Activated CD8-positive, alpha-beta memory T cell treated with anti-CD3 and anti-CD28 coated beads, Interleukin-2, amount 50 U/mL, for 1 hour (primary cell): ENCODE data around the gene ZNF358.
"Not testable (repeated sequence)": the region's sequence is repeated elsewhere in the genome, so short reads cannot be mapped to it uniquely, and the experiment has no call there.

Source experiments
- DNase-seq: peaks from one replicate; pipeline ENCODE4 v3.0.0-alpha.2; 2020; ENCODE audit errors: extremely low read depth

The ZNF358 gene

DNA sequence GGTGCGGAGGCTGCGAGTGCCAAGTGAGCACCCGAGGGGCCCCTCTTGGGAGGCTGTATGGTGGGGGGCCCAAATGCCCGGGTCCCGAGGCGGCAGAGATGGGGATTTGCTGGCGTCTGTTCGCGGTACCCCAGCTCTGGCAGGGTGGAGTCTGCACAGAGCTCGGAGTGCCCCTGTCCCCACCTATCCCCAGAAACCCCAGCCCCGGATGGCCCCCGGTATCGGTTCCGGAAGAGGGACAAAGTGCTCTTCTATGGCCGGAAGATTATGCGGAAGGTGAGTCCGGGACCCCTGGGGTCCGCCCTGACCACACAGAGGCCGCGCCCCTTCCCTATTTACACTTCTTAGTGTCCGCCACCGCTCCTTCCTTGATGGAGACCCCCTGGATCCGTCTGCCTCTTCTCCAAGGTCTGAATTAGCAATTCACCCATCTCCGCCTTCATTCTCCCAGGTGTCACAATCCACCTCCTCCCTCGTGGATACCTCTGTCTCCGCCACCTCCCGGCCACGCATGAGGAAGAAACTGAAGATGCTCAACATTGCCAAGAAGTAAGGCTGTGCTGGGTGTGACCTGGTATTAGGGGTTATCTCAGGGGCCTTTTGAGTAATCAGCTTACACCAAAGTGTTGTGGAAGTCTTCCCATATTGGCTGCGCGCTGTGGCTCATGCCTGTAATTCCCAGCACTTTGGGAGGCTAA, 20.2 kb downstream of the ZNF358 start:
- no peak for DNase-seq

DNA sequence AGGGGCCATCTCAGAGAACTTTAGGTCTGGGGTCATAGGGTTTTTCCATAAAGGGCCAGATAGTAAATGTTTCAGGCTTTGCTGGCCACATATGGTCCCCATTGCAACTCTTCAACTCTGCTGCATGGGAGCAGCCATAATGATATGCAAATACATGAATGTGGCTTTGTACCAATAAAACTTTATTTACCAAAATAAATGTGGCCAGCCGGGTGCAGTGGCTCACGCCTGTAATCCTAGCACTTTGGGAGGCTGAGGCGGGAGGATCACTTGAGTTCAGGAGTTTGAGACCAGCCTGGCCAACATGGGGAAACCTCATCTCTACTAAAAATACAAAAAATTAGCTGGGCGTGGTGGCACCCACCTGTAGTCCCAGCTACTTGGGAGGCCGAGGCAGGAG, 23.1 kb downstream of the ZNF358 start:
- DNase-seq = not testable (repeated sequence)

DNA sequence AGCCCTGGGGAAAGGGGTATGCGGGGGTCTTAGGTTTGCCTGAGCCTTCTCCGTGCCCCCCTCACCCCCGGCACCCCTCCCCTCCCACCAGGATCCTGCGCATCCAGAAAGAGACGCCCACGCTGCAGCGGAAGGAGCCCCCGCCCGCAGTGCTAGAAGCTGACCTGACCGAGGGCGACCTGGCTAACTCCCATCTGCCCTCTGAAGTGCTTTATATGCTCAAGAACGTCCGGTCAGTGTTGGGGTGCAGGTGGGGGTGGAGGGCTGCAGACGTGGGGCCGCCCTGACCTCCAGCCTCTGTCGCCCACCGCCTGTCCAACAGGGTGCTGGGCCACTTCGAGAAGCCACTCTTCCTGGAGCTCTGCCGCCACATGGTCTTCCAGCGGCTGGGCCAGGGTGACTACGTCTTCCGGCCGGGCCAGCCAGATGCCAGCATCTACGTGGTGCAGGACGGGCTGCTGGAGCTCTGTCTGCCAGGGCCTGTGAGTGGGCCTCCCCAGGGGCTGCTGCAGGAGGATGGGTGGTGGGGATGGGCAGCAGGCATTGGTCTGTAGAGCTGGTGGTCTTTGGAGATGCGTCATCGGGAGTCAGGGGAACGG, 24.0 kb downstream of the ZNF358 start:
- no peak for DNase-seq

DNA sequence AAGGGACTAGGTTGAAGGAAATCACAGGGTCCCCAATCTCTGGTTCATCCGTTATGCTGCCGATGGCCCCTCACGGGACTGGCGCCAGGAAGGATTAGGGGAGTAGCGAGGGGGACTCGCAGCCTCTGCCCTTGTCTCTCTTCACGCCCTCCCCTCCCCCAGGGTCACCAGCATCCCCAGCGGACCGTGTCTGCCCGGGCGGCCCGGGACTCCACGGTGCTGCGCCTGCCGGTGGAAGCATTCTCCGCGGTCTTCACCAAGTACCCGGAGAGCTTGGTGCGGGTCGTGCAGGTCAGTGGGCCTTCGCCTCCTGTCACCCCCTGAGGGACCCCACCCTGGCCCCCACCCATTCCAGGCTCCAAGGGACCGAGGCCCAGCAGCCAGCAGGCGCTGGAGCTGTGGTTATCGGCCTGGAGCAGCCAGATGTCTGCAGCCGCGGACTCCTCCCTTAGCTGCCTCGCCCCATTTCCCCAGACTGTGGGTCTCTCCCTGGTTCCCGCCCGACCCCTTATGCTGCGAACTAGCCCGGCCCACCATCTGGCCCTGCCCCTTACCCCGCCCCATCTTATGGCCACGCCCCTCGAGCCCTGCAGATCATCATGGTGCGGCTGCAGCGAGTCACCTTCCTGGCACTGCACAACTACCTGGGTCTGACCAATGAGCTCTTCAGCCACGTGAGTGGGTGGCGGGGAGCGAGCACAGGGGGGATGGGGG, 25.0 kb downstream of the ZNF358 start:
- DNase-seq = no peak

DNA sequence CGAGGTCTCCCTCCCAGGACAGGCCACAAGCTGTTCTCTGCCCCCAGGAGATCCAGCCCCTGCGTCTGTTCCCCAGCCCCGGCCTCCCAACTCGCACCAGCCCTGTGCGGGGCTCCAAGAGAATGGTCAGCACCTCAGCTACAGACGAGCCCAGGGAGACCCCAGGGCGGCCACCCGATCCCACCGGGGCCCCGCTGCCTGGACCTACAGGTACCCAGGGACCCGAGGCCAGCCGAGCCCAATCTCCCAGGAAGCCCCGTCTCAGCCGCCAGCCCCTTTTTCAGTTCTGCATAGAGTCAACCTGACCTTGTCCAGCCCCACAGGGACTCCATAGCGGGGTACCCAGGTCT, 25.5 kb downstream of the ZNF358 start:
- DNase-seq = no peak

DNA sequence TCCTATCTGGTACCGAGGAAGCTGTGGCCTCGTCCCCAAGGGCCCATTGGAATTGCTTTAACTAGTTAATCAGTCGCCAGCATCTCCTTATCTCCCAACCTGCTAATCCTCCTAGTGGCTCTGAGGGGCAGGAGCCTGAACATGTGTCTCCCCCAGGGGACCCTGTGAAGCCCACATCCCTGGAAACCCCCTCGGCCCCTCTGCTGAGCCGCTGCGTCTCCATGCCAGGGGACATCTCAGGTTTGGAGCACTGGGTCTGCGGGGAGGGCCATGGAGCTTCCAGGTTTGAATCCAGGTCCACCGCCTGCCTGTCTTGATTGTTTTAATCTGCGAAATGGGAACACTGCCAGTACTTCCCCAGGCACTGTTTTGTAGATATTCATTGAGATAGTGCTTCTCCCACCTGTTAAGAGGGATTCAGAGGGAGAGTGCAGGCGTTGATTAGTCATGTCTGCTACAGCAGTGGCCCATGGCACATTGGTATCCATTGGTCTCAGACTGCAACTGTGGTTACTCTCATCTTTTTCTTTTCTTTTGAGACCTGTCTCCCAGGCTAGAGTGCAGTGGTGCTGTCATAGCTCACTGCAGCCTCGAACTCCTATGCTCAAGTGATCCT, 26.0 kb downstream of the ZNF358 start:
- DNase-seq = no peak

DNA sequence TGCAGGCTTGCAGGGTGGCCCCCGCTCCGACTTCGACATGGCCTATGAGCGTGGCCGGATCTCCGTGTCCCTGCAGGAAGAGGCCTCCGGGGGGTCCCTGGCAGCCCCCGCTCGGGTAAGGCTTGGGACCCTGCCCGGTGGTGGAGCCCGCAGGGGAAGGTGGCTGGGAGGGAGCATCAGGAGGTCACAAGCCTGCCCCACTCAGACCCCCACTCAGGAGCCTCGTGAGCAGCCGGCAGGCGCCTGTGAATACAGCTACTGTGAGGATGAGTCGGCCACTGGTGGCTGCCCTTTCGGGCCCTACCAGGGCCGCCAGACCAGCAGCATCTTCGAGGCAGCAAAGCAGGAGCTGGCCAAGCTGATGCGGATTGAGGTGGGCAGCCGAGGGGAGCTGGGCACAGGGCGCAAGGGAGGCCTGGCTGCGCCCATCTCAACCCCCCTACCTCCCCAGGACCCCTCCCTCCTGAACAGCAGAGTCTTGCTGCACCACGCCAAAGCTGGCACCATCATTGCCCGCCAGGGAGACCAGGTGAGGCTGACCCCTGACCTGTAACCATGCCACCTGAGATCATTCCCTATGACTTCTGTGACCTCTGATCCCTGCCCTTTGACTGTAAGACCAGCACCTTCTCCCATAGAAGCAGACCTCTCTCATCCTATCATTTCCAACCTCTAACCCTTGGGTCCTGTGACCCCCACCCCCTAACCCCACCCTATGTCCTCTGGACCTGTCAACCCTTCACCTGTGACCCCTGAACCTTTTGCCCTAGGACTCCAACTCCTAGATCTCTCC, 26.8 kb downstream of the ZNF358 start:
- DNase-seq = no peak

DNA sequence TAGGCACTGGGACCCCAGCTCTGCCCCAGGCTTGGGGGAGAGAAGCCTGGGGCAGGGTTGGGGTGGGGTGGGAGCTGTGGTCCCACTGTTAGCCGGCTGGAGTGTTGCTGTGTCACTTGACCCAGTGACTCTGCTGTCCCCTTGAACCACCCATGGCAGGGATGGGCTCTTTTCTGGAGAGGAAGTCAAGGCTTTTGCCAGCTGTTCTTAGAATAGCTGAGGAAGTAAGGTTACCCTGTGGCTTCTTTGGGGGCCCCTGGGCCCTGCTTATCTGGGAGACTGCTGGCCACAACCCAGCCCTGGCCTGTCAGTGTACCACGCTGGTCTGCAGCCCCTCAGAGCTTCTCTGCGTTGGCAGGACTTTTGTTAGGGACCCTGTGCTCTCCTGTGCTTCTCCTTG, 28.7 kb downstream of the ZNF358 start:
- DNase-seq = no peak

DNA sequence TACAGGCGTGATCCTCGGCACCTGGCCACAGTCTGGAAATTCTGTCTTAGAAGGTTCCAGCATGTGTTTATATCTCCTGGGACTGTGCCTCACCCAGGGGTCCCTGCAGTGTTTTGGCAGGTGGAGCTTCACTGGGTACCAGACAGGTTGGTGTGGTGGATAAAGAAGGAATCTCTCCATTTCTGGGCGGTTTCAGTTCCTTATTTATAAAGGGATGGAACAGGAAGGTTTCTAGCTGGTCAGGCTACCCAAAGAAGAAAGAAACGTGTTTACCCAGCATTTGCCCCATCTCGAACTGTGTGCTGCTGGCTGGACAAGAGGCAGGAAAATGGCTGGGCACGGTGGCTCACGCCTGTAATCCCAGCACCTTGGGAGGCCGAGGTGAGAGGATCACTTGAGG, 29.4 kb downstream of the ZNF358 start:
- DNase-seq = no peak

DNA sequence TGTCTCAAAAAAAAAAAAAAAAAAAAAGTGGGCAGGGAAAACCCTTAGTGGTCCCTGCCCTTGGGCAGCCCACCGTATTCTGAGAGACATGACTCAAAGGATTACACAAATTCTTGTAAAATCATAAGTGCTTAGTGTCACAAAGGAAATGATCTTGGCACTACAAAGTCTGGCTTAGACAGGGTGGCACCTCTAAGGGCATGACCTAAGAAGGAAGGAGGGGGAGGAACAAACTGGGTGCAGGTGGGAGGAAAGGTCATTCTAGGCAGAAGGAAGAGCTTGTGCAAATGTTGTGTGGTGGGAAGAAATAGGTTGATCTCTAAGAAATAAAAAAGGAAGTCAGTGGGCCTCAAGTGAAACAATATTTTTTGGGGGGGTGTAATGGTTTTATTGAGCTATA, 30.0 kb downstream of the ZNF358 start:
- DNase-seq = no peak

DNA sequence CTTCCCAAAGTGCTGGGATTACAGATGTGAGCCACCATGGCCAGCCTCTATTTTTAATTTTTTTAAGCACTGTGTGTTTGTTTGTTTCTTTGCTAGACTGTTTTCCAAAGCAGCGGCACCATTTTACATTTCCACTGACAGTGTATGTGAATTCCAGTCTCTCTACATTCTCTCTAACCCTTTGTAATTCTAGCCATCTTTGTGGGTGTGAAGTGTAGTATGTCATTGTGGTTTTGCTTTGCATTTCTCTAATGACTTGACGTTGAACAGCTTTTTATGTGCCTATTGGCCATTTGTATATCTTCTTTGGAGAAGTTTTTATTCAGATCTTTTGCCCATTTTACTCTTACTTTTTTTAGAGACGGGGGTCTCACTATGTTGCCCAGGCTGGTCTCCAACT, 31.3 kb downstream of the ZNF358 start:
- no peak for DNase-seq

DNA sequence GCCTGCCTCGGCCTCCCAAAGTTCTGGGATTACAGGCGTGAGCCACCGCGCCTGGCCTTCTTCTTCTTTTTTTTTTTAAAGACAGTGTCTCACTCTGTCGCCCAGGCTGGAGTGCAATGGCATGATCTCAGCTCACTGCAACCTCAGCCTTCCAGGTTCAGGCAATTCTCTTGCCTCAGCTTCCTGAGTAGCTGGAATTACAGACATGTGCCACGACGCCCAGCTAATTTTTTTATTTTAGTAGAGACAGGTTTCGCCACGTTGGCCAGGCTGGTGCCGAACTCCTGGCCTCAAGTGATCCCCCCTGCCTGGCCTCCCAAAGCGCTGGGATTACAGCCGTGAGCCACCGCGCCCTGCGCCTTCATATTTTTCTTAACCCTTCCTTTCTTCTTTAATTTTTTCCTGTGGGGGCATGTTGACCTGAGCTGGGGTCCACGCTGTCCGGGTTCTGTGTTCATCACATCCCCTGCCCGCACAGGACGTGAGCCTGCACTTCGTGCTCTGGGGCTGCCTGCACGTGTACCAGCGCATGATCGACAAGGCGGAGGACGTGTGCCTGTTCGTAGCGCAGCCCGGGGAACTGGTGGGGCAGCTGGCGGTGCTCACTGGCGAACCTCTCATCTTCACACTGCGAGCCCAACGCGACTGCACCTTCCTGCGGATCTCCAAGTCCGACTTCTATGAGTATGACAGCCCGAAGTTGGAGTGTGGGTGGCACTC, 33.7 kb downstream of the ZNF358 start:
- no peak for DNase-seq

DNA sequence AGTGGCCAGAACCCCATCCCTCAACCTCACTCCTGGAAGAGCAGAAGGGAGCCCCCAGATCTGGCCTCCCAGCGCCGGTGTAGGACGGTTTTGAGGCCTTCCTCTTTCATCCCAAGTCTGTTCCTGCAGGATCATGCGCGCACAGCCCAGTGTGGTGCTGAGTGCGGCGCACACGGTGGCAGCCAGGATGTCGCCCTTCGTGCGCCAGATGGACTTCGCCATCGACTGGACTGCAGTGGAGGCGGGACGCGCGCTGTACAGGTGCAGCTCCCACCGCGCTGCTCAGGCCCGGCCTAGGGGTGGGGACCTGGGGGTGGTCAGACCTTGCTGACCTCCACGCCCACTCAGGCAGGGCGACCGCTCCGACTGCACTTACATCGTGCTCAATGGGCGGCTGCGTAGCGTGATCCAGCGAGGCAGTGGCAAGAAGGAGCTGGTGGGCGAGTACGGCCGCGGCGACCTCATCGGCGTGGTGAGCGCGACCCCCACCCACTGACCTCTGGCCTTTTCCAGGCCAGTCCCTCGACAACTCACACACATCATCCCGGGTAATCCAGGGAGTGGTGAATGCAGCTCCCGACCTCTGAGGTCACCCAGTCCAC, 34.4 kb downstream of the ZNF358 start:
- no peak for DNase-seq

DNA sequence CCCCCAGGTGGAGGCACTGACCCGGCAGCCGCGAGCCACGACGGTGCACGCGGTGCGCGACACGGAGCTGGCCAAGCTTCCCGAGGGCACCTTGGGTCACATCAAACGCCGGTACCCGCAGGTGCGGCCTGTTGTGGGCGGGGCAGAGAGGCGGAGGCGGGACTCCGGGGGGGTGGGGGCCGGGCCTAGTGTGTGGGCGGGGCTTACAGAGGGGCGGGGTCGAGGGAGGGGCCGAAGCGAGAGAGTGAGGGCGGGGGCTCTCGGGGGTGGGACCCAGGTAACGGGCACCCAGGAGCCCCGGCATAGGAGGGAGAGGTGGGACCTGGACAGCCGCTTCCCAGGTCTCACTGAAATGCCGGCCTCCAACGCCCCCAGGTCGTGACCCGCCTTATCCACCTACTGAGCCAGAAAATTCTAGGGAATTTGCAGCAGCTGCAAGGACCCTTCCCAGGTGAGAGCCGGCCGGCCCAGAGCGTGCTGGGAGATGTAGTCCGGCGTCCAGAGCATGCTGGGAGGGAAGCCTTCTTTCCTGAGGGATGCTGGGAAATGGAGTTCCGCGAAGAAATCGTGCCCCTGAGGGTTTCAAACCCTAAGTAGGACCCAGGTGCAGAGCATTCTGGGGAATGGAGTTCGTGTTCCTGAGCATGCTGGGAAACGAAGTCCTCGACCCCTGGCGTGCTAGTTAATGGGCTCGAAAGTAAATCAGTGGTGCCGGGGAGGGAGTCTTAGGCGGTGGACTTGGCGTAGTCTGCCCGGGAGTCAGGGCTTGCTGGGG, 35.3 kb downstream of the ZNF358 start:
- DNase-seq = no peak

DNA sequence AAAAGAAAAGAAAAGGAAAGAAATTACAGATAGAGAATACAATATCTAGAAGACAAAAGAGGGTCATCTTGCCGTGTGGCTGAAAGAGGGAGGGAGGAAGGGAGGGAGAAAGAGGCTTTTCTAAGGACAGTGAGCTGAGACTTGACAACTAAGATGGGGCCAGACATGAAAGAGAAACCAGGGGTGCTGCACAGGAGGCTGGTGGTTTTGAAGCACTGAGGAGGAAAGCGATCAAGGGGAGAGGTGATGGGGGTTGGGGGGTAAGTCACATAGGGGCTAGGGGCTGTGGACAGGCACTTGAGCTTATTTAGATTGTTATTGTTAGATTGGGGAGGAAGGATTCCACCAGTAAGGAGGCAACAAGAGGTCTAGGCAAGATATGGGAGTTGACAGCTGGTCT, 36.9 kb downstream of the ZNF358 start:
- DNase-seq = no peak

DNA sequence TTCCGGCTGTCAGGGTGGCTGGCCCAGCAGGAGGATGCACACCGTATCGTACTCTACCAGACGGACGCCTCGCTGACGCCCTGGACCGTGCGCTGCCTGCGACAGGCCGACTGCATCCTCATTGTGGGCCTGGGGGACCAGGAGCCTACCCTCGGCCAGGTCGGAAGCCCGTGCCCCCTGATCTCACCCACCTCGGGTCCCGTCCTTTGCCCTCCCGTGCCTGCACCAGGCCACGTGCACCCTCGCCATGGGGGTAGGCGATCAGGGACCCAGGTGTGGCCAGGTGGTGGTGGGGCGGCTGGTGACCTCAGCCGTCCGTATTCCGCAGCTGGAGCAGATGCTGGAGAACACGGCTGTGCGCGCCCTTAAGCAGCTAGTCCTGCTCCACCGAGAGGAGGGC, 38.7 kb downstream of the ZNF358 start:
- DNase-seq = no peak

DNA sequence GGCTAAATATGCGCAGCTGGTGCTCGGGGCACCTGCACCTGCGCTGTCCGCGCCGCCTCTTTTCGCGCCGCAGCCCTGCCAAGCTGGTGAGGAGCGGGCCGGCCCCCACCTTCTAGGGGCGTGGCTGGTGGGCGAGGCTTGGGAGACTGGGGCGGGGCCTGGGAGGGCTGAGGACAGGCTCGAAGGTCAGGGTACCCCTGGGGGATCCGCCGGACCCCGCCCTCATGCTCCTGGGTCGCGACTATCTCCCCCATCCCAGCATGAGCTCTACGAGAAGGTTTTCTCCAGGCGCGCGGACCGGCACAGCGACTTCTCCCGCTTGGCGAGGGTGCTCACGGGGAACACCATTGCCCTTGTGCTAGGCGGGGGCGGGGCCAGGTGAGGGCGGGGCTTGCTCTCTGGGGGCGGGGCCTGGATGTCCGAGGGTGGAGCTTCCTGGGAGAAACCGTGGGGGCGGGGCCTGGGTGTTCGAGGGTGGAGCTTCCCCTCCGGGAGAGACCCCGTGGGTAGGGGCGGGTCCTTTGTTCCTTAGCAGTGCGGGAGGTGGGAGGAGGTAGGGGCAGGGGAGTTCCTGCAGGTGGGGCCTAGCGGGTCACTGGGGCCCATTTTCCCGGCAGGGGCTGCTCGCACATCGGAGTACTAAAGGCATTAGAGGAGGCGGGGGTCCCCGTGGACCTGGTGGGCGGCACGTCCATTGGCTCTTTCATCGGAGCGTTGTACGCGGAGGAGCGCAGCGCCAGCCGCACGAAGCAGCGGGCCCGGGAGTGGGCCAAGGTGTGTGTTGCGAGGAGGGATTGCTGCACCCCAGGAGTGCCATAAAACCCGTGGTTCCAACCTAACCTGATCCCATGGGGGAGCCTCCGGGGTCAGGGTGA, 39.3 kb downstream of the ZNF358 start:
- no peak for DNase-seq

DNA sequence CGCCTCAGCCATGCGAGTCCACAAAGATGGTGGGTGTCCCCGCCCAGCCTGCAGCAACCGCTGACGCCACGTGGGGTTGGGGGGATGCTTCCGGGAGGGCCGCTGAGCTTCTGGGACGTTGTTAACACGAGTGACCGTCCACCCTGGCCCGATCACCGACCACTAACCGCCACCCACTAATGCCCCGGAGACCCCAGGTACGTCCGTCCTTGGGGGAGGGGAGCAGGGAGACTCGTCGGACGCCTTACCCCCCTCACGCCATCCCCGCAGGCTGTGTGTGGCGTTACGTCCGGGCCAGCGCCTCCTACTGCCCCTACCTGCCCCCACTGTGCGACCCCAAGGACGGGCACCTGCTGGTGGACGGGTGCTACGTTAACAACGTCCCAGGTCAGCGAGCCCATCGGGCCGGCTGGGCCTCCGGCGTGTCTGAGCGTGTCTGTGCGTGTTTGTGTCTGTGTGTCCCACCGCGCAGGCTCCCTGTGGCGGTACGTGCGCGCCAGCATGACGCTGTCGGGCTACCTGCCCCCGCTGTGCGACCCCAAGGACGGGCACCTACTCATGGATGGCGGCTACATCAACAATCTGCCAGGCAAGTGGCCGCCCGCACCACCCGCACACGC, 40.9 kb downstream of the ZNF358 start:
- no peak for DNase-seq

DNA sequence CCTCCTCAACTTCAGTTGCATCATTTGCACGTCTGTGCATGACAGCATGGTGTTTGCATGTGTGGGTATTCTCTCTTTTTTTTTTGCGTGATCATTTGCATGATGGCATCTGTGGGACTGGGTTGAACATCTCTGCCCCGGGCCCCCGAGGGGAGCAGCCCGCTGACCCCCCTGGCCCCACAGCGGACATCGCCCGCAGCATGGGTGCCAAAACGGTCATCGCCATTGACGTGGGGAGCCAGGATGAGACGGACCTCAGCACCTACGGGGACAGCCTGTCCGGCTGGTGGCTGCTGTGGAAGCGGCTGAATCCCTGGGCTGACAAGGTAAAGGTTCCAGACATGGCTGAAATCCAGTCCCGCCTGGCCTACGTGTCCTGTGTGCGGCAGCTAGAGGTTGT, 42.8 kb downstream of the ZNF358 start:
- DNase-seq = no peak
